Activated CD8-positive, alpha-beta memory T cell treated with anti-CD3 and anti-CD28 coated beads for 4 hours (primary cell): Measurements from ENCODE around the gene SLC9A3.
A peak's percentile ranks its signal among the peaks of the same experiment; 100 is the strongest.

Experiments used
- DNase-seq, 2 donors: peaks; one replicate each; pipeline ENCODE4 v3.0.0-alpha.2; 2020; ENCODE audit warnings: low read depth in 2 of 2

Gene SLC9A3

DNA sequence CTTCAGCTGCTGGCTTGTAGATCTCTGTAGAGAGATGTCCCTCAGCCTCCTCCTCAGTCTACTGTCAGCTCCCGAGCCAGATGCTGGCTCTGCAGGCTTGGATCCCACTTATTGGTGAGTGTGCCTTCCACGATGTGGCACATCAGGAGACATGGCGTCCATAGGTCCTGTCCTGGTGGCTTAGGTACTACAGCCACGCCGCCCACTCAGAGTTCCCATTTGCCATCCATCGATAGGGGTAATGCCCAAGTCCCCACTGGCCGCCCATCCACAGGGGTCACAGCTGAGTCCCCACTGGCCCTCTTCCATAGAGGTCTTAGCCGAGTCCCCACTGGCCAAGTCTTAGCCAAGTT is 64.0 kb downstream of the SLC9A3 start:
- DNase-seq, result no peak

- DNase-seq, result no peak
Observed at GRCh38 chr5:459562-460272, 64.5 kb downstream of the SLC9A3 start.

- DNase-seq, result peak in 1 of 2 donors; percentile 42
Observed at GRCh38 chr5:458547-459353, 65.5 kb downstream of the SLC9A3 start.

GRCh38 chr5:457195-457961 is 66.9 kb downstream of the SLC9A3 start:
- no peak for DNase-seq

- no peak for DNase-seq
Observed at GRCh38 chr5:456351-457194, 67.7 kb downstream of the SLC9A3 start.

GRCh38 chr5:455806-456205 is 68.4 kb downstream of the SLC9A3 start:
- no peak for DNase-seq

DNA sequence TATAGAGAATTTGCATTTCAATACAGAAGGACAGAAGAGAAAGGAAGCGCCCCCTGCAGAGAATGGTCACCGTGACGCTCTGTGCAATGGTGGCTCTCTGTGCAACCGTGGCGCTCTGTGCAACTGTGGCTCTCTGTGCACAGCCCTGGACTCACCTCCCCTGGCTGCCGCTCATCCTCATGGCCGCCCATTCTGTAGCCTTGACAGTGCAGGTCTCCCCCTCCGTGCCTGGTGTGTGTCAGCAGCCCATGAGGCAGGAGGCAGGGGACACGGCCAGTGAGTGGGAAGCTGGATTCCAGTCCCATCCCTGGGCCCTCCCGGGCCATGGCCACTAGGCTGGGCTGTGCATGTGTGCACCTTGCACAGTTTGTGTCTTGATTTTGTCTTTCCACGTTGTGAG is 69.3 kb downstream of the SLC9A3 start:
- no peak for DNase-seq

- no peak for DNase-seq
Observed at GRCh38 chr5:453725-454481, 70.3 kb downstream of the SLC9A3 start.

GRCh38 chr5:452978-453710 is 71.1 kb downstream of the SLC9A3 start:
- DNase-seq, result no peak

GRCh38 chr5:451587-452458 is 72.4 kb downstream of the SLC9A3 start:
- no peak for DNase-seq

DNA sequence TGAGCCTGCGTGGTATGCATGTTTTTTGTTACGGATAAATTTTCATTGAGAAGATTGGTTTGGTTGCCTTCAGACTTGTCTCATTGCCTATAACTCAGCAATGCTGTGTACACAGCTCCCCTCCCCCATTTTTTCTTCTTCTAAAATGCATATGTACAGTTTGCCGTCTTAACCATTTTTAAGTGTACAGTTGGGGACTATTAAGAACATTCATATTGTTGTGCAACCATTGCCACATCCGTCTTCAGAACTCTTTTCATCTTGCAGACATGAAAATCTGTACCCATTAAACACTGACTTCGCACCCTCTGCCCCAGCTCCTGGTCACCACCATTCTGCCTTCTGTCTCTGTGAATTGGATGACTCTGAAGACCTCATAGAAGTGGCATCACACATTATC is 75.1 kb downstream of the SLC9A3 start:
- no peak for DNase-seq

DNA sequence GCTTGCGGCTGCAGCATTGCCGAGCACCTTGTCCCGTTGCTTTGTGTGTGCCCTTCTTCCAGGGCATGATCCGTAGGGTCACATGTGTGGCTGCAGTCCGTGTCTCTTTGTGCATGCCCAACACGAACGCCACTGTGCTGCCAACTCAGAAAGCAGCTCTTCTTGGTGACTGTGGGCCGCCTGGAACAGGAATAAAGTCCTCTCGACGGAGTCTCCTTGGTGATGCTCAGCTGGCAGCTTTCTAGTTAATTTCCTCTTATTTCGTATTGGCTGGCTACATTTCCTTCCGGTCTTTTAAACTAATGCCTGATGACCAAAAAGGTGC is 75.5 kb downstream of the SLC9A3 start:
- DNase-seq, result no peak

GRCh38 chr5:448061-448765 is 76.0 kb downstream of the SLC9A3 start:
- DNase-seq, result no peak

GRCh38 chr5:447501-447900 is 76.7 kb downstream of the SLC9A3 start:
- no peak for DNase-seq

DNA sequence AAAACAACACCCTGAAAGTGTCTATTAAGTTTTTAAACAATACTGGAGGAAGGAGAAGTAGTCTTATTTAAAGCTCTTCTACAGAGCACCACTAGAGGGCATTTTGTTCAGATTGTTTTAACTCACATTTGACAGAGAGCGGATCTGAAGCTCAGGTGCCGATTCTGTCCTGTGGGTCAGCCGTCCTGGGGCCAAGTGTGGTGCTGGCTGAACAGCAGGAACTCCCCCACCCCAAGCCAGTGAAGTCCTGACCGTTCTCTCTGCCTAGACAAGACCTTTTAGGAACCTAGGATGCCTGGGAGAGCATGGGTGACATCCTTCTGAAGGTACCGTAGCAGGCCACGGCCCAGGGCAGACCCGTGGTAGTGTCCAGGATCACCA is 77.4 kb downstream of the SLC9A3 start:
- no peak for DNase-seq

DNA sequence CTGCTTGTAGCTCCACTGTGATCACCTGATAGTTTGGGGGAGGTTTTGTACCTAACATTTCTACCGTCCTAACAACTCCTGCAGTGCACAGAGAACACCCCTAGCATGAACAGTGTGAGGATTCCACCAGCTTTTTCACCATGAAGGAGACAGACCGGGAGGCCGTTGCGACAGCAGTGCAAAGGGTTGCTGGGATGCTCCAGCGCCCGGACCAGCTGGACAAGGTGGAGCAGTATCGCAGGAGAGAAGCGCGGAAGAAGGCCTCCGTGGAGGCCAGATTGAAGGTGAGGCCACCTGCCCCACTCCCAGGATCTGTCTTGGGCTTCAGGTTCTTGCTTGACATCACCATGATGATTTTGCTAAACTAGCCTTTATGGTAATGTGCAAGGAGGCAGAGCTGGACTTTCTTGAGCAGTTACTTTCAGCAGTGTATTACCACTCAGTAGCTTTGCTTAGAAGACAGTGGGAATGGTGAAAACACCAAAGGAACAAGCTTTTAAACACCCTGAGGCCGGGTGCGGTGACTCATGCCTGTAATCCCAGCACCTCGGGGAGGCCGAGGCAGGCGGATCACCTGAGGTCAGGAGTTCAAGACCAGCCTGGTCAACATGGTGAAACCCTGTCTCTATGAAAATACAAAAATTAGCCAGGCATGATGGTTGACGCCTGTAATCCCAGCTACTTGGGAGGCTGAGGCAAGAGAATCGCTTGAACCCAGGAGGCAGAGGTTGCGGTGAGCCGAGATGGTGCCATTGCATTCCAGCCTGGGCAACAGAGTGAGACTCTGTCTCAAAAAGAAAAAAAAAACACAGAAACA is 78.0 kb downstream of the SLC9A3 start:
- no peak for DNase-seq

DNA sequence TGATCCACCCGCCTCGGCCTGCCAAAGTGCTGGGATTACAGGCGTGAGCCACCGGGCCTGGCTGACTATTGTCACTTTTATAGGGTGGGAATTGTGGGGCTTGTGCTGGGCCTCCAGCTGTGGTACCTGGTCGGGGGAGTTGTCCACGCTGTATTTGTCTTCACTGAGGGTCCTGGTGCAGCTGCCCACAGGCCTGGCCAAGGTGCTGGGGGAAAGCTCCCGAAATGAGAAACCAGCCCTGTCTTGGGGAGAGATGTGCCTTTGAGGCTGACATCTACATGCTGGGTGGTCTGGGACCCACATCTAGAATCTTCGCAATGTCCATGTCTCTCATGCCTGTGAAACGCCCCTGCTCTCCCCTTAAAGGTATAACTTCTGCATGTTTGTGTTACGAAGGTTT is 78.7 kb downstream of the SLC9A3 start:
- DNase-seq, result no peak

GRCh38 chr5:444226-444625 is 80.0 kb downstream of the SLC9A3 start:
- DNase-seq, result no peak
